Measurements from ENCODE around the gene CARD8.
A peak's percentile ranks its signal among the peaks of the same experiment; 100 is the strongest.

Gene CARD8

DNA sequence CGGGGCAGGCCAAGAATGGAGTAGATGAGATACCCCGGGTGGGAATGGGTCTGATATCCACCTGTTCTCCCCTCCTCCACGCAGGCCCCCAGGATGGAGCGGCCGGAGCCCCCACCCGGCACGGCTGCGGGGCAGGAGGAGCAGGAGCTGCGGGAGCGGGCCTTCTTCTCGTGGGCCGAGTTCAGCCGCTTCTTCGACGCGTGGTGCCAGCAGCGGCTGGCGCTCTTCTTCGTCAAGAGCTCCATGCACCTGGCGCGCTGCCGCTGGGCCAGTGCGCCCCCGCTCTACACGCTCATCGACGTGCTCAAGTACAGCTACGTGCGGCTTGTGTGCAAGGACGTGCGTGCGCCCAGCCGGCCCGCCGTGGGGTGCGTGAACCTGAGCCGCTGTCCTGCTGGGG, 84.0 kb downstream of the CARD8 start:
- DNase-seq, result no peak

DNA sequence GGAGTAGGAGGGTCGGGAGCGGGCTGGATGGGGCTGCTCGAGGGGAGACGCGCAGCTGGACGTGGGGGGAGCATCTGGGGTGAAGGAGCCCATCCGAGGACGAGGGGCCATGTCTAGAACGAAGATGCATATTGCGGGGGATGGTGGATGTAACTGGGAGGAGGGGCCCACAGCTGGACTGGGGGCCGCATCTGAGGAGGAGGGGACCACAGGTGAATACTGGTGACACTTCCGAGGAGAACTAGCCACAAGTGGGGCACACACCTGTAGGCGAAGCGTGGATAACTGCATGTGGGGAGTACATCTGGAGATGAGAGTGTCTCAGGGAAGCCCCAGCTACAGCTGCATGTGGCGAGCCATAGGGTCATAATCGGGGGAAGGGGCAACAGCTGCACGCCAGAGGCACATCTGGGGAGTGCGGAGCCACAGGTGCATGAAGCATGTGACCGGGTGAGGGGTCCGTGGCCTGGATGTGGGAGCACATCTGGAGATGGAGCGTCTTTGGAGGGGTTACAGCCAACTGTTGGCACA, 84.8 kb downstream of the CARD8 start:
- DNase-seq, result peak in 3 of 58 donors; percentile 14 to 51 (median 26)

DNA sequence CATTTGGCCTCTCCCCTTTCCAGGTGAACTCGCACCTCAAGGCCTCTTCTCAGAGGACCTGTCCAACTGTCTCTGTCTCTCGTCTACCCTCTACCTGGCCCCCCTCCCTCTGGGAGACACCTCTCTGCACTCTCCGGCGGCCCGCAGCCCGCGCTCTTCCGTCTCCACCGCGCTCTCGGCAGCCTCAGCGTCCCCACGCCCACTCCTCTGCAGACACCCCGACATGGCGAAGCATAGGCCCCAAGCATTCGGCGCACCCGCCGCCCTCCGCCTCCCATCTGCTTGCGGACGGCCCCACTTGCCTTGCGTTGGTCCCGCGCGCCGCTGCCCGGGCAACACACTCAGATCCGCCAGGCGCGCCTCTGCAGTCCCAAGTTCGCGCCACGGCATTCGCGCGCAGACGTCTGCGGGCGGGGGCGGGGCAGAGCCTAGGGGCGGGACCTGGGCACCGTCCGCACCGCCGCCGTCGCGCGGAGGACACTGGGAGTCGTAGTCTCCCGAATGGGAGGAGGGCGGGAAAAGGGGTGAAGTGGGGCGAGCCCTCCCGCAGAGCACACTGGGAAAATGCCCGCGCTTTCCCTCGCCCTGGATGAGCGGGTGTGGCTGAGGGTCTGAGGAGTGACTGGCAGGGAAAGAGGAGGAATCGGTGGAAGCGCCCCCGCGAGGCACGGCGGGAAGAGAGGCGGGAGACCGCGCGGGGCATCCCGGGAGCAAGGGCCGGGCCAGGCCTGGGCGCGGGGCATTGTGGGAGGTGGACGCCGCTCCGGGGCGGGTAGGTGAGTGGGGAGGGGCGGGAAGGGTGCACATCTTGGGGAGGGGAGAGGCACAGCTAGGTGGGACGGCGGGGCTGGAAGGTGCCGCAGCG, 85.5 kb downstream of the CARD8 start, which contains the start of the genes LIG1 and ZSWIM9:
TSS of gene LIG1 (minus strand) at position 406 of the 865 bp plus-strand sequence. CDS start 4,778 bp downstream, outside the sequence.
TSS of gene ZSWIM9 (plus strand) at position 742 of the 865 bp plus-strand sequence. CDS start 1,123 bp downstream, outside the sequence.
- DNase-seq, result peak; percentile 74 to 100 (median 95)

DNA sequence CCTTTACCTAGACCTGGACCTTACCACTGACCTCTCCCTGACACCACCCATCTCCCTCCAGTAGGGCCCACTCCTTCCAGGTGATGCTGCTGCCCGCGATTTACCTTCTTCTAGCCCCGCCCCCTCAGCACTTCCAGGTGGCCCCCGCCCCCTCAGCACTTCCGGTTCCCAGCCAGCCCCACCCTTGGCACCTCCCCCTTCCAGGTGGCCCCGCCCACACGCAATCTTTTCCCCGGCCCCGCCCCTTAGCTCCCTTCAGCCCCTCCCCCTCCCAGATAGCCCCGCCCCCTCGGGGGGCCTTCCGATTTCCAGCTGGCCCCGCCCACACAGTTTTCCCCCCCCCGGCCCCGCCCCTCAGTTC, 86.2 kb downstream of the CARD8 start:
- DNase-seq, result peak in 35 of 58 donors; percentile 9 to 63 (median 34)

DNA sequence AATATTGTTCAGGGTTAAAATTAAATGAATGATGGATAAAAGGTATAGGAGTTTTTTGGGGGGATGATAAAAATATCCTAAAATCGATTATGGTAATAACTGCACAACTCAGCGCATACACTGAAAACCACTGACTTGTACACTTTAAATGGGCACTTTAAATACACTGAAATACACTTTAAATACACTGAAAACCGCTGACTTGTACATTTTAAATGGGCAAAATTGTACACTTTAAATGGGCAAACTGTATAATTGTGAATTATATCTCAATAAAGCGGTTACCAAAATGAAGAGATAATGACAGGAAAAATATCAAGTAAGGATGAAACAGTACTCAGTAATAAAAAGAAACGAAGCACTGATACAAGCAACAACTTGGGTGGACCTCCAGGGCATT, 87.0 kb downstream of the CARD8 start:
- DNase-seq, result no peak

DNA sequence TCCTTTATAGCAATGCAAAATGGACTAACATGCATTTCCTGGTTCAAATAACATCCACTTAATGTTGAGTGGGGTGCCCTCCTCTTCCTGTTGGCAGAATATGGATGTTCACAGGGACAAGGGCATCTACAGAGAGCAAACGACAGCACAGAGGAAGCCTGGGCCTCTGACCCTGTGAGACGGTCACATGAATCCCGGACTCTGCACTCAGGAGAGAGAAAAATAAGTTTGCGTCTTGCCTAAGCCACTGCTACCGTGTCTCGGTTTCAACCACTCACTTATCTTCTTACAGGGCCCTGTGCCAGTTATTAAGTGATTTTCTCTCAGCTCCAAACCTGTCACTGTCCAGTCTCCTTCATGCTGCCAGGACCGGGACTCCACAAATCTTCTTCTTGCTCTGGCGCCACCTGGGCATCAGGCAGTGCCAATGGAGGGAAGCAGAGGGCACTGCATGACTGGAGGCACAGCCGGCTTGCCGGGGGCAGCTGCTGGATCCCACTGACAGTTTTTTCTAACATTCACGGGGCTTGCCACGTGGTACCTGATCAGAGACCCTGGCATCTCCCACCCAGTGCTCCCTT, 97.4 kb downstream of the CARD8 start:
- no peak for DNase-seq
